SK-MEL-5 (cell line): ENCODE measurements around the gene PTPRE. TPM values are rescaled to one million over a fixed set of nuclear protein-coding genes. Genes with fewer than 3 reads are reported as not detected.

Experiments used
- DNase-seq: peaks from one replicate; pipeline ENCODE4 v3.0.0-alpha.2; 2016; ENCODE audit warnings: low read depth, low spot score
- in situ Hi-C: cut with HindIII; loops from 2 replicates; pipeline ENCODE4 v1.10.0; 2016; ENCODE audit warnings: low sequenced_read_pairs, high pct_unique_total_duplicates, low pct_unique_long_range_greater_than_20kb
- total RNA-seq: library from RNA; depleted of rRNA; stranded (reverse); fragments of >200 nt; shearing (Covaris generic); gene quantifications from 2 replicates; pipeline ENCODE4 v1.2.3, GENCODE V29; 2014

The PTPRE gene
- total RNA-seq, 1 experiment from 2014 or later, result 0.03 TPM

GRCh38 chr10:127903789-127904188 lies 3.1 kb upstream of the PTPRE start:
- DNase-seq, result no peak
- in situ Hi-C loops, result no loop called here

- no peak for DNase-seq
- in situ Hi-C loops, result no loop called here
These were observed 2.4 kb upstream of the PTPRE start for GRCh38 chr10:127904311-127905000.

- in situ Hi-C loops, result no loop called here
These were observed 1.7 kb upstream of the PTPRE start for GRCh38 chr10:127905001-127905847.

GRCh38 chr10:127905848-127906261 lies 1.0 kb upstream of the PTPRE start:
- in situ Hi-C loops, result no loop called here
- DNase-seq, result no peak

More at GRCh38 chr10:127905001-127905847, 1.7 kb upstream of the PTPRE start:
- no peak for DNase-seq

- in situ Hi-C loops, result no loop called here
- DNase-seq, result no peak
These were observed 655 bp downstream of the PTPRE start for GRCh38 chr10:127907411-127908105.

- in situ Hi-C loops, result no loop called here
- DNase-seq, result no peak
These were observed 1.4 kb downstream of the PTPRE start for GRCh38 chr10:127908106-127908958.

- in situ Hi-C loops, result no loop called here
- DNase-seq, result no peak
These were observed 2.0 kb downstream of the PTPRE start for GRCh38 chr10:127908959-127909267.

GRCh38 chr10:127909716-127910463 lies 3.0 kb downstream of the PTPRE start:
- in situ Hi-C loops, result no loop called here
- no peak for DNase-seq

GRCh38 chr10:127910464-127910770 lies 3.5 kb downstream of the PTPRE start:
- in situ Hi-C loops, result no loop called here
- DNase-seq, result no peak

- in situ Hi-C loops, result no loop called here
- no peak for DNase-seq
These were observed 4.4 kb downstream of the PTPRE start for GRCh38 chr10:127911218-127911866.

GRCh38 chr10:127911867-127912257 lies 5.0 kb downstream of the PTPRE start:
- in situ Hi-C loops, result no loop called here

GRCh38 chr10:127912607-127913367 lies 5.9 kb downstream of the PTPRE start:
- in situ Hi-C loops, result no loop called here
- DNase-seq, result no peak

More at GRCh38 chr10:127911867-127912257, 5.0 kb downstream of the PTPRE start:
- no peak for DNase-seq

- no peak for DNase-seq
- in situ Hi-C loops, result no loop called here
These were observed 6.5 kb downstream of the PTPRE start for GRCh38 chr10:127913368-127913759.

GRCh38 chr10:127915324-127915723 lies 8.4 kb downstream of the PTPRE start:
- in situ Hi-C loops, result no loop called here
- no peak for DNase-seq

GRCh38 chr10:127916826-127917225 lies 9.9 kb downstream of the PTPRE start:
- DNase-seq, result no peak
- in situ Hi-C loops, result no loop called here

GRCh38 chr10:127918572-127918971 lies 11.7 kb downstream of the PTPRE start:
- no peak for DNase-seq

More at GRCh38 chr10:127918572-127918971, 11.7 kb downstream of the PTPRE start:
- in situ Hi-C loops, result no loop called here
